ENCODE data around the gene ORAI1. TPM values are rescaled to one million over a fixed set of nuclear protein-coding genes. Genes with fewer than 3 reads are reported as not detected.

The ORAI1 gene
- total and polyA plus RNA-seq, 2 of the 13 experiments (the other 11 are each of a cell fraction or from before 2014, with no cell fraction given), result 9.2 to 17.2 TPM

- TF ChIP-seq REST (IDR thresholded peaks at IDR 0.05; ENCODE audit: borderline replicate concordance in 1 of 2, low read depth in 1 of 2, low read length in 2 of 2) (no peak), TERF1 (CRISPR knock-in tag; IDR thresholded peaks at IDR 0.05) (no peak), MAF1 (CRISPR knock-in tag; IDR thresholded peaks at IDR 0.05; ENCODE audit: borderline replicate concordance) (no peak), AHR (CRISPR knock-in tag; IDR thresholded peaks at IDR 0.05) (no peak), ZNF124 (CRISPR knock-in tag; IDR thresholded peaks at IDR 0.05) (no peak), E2F2 (CRISPR knock-in tag; IDR thresholded peaks at IDR 0.05; ENCODE audit: borderline replicate concordance) (no peak), SMC3 (IDR thresholded peaks at IDR 0.05; ENCODE audit: low read length) (no peak), ETV5 (CRISPR knock-in tag; IDR thresholded peaks at IDR 0.05; ENCODE audit: borderline replicate concordance) (peak; percentile 72; the same call in 1 of the 2 replicates), TBX3 (IDR thresholded peaks at IDR 0.05; ENCODE audit: borderline replicate concordance) (no peak), CREB3 (CRISPR knock-in tag; IDR thresholded peaks at IDR 0.05) (no peak), ZNF24 (IDR thresholded peaks at IDR 0.05) (peak; percentile 84), GTF2F1 (IDR thresholded peaks at IDR 0.05; ENCODE audit: low read length) (no peak), MAFK (conservative IDR thresholded peaks at IDR 0.05 in 1 of 2, IDR thresholded peaks at IDR 0.05 in 1 of 2; ENCODE audit: low read length in 2 of 2) (no peak), FOSL2 (CRISPR knock-in tag; IDR thresholded peaks at IDR 0.05) (no peak), XBP1 (CRISPR knock-in tag; IDR thresholded peaks at IDR 0.05) (no peak), SAP130 (CRISPR knock-in tag; IDR thresholded peaks at IDR 0.05; ENCODE audit: low read depth) (peak; percentile 93), MXD1 (CRISPR knock-in tag; IDR thresholded peaks at IDR 0.05) (no peak), HBP1 (CRISPR knock-in tag; IDR thresholded peaks at IDR 0.05; ENCODE audit: low read depth) (peak; percentile 100), MYC (CRISPR knock-in tag; IDR thresholded peaks at IDR 0.05; ENCODE audit: borderline replicate concordance) (no peak), ZNF331 (CRISPR knock-in tag; IDR thresholded peaks at IDR 0.05) (no peak), MZF1 (CRISPR knock-in tag; IDR thresholded peaks at IDR 0.05; ENCODE audit: borderline replicate concordance) (no peak), ZNF678 (CRISPR knock-in tag; IDR thresholded peaks at IDR 0.05) (no peak)
Measured at GRCh38 chr12:121580959-121581685, 45.2 kb upstream of the ORAI1 start, which contains the start of gene KDM2B (continued).
